ENCODE data around the gene WWC2. TPM values are rescaled to one million over a fixed set of nuclear protein-coding genes. Genes with fewer than 3 reads are reported as not detected.

WWC2 gene
- polyA plus RNA-seq, 3 donors = 54.0 to 71.8 (median 55.6) TPM

Other genes with a start within 250 kb of the WWC2 start
- 100 to 1,000 TPM; 109 to 126 (median 124) TPM for gene DCTD, start 181.9 kb upstream of the WWC2 start, polyA plus RNA-seq (ENCODE audit: insufficient read length in 3 of 3)
- 1 to 10 TPM in 1 of 3 donors, under 1 TPM in 2; 0.50 to 1.2 (median 0.85) TPM for gene CLDN22, start 221.0 kb downstream of the WWC2 start, polyA plus RNA-seq (ENCODE audit: insufficient read length in 3 of 3)
- gene CLDN24, start 223.2 kb downstream of the WWC2 start, polyA plus RNA-seq (ENCODE audit: insufficient read length in 3 of 3) = under 1 TPM in 1 of 3 donors, not detected in 2; 0.16 TPM

Data from renal cortex interstitium (tissue), 3 donors.